DND-41 (cell line): ENCODE results near the gene LGR6.

Source experiments
- EZH2 ChIP-seq: IDR thresholded peaks from 3 replicates; pipeline ENCODE4 v1.6.1; 2012; ENCODE audit warnings: borderline replicate concordance, low read depth, mild to moderate bottlenecking, moderate library complexity, low read length, inconsistent platforms; ENCODE audit not compliant: severe bottlenecking
- TF ChIP-seq, protein P1 (sequence below): IDR thresholded peaks from 2 replicates; pipeline ENCODE4 v1.5.1; 2012; ENCODE audit warnings: borderline replicate concordance, low read length, moderate library complexity, mild to moderate bottlenecking; ENCODE audit not compliant: poor library complexity, severe bottlenecking; ENCODE audit errors: extremely low read depth

DNA sequence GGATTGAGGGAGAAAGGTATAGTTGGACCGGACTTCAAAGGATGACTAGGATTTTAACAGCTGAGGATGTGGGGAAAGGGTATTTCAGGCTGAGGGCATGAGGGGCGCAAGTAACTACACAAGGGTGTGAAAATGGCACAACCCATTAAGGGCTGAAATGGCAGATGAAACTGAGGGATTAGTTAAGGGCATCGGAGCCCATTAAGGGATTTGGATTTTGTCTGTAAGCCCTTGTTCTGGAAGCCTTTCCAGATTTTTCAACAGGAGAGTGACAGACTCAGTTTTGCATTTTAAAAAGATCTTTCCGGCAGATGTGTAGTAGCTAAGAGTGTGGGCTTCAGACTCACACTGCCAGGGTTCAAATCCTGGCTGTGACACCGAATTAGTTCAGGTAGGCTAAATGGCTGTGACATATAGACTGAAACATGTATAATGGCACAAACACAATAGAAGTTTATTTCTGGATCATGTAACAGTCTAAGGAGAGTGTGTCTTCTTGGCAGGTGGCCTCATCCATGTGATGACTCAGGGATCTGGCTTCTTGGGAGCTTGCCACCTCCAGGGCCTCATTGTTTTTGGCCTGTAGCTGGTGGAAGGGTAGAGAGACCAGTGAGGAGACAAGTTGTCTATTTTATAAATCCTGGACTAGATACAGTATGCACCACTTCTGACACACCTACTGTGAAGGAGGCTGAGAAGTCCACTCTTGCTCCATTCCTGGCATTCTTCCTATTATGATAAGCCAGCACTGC, 98.5 kb downstream of the LGR6 start:
- TF ChIP-seq, protein P1, sequence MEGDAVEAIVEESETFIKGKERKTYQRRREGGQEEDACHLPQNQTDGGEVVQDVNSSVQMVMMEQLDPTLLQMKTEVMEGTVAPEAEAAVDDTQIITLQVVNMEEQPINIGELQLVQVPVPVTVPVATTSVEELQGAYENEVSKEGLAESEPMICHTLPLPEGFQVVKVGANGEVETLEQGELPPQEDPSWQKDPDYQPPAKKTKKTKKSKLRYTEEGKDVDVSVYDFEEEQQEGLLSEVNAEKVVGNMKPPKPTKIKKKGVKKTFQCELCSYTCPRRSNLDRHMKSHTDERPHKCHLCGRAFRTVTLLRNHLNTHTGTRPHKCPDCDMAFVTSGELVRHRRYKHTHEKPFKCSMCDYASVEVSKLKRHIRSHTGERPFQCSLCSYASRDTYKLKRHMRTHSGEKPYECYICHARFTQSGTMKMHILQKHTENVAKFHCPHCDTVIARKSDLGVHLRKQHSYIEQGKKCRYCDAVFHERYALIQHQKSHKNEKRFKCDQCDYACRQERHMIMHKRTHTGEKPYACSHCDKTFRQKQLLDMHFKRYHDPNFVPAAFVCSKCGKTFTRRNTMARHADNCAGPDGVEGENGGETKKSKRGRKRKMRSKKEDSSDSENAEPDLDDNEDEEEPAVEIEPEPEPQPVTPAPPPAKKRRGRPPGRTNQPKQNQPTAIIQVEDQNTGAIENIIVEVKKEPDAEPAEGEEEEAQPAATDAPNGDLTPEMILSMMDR: no peak
- TF ChIP-seq EZH2: no peak
